ENCODE results near the gene HACD1.

DNA sequence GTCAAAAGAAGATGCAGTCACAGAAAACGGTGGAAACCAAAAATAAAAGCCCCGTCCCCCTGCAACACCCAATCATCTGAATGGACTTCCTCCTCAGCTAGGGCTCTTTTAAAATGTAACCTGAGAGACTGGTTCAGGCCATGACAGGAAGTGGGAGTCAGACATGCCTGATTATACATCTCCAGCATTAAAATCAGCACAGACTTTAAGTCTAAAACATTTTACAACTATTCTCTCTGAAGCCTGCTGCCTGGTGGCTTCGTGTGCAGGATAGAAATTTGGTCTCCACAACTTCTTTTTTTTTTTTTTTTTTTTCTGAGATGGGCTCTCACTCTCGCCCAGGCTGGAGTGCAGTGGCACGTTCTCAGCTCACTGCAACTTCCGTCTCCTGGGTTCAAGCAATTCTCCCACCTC is 30.3 kb downstream of the HACD1 start:
- TF ChIP-seq, protein P1, sequence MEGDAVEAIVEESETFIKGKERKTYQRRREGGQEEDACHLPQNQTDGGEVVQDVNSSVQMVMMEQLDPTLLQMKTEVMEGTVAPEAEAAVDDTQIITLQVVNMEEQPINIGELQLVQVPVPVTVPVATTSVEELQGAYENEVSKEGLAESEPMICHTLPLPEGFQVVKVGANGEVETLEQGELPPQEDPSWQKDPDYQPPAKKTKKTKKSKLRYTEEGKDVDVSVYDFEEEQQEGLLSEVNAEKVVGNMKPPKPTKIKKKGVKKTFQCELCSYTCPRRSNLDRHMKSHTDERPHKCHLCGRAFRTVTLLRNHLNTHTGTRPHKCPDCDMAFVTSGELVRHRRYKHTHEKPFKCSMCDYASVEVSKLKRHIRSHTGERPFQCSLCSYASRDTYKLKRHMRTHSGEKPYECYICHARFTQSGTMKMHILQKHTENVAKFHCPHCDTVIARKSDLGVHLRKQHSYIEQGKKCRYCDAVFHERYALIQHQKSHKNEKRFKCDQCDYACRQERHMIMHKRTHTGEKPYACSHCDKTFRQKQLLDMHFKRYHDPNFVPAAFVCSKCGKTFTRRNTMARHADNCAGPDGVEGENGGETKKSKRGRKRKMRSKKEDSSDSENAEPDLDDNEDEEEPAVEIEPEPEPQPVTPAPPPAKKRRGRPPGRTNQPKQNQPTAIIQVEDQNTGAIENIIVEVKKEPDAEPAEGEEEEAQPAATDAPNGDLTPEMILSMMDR (IDR thresholded peaks at IDR 0.05) = no peak
- no peak for TF ChIP-seq POLR2A (IDR thresholded peaks at IDR 0.05)

All from esophagus squamous epithelium (tissue), 4 donors.